Nucleus accumbens (tissue), 56 donors: Measurements from ENCODE around the gene NPM1.
A peak's percentile ranks its signal among the peaks of the same experiment; 100 is the strongest.
"Not testable (repeated sequence)": the region's sequence is repeated elsewhere in the genome, so short reads cannot be mapped to it uniquely, and the experiment has no call there.

Source experiments
- DNase-seq, 56 donors: peaks; one replicate each; lab custom pipeline; 2025; lab: John Stamatoyannopoulos, UW

The NPM1 gene

GRCh38 chr5:171384999-171385398, 2.6 kb upstream of the NPM1 start:
- DNase-seq = peak in 12 of 56 donors; percentile 0 to 52 (median 16)

GRCh38 chr5:171386006-171386671, 1.5 kb upstream of the NPM1 start:
- DNase-seq = no peak

GRCh38 chr5:171386861-171387344, 746 bp upstream of the NPM1 start:
- peak in 3 of 56 donors; percentile 12 to 46 (median 26) for DNase-seq

GRCh38 chr5:171387970-171388815, 544 bp downstream of the NPM1 start:
- DNase-seq = peak in 54 of 56 donors; percentile 31 to 84 (median 71)

GRCh38 chr5:171388816-171389168, 1.1 kb downstream of the NPM1 start:
- no peak for DNase-seq

- no peak for DNase-seq
Observed at GRCh38 chr5:171390883-171391677, 3.4 kb downstream of the NPM1 start.

- no peak for DNase-seq
Observed at GRCh38 chr5:171391996-171392577, 4.4 kb downstream of the NPM1 start.

GRCh38 chr5:171392585-171393159, 5.0 kb downstream of the NPM1 start:
- no peak for DNase-seq

GRCh38 chr5:171395042-171395441, 7.4 kb downstream of the NPM1 start:
- DNase-seq = no peak

GRCh38 chr5:171396583-171396982, 8.9 kb downstream of the NPM1 start:
- DNase-seq = not testable (repeated sequence)

- DNase-seq = no peak
Observed at GRCh38 chr5:171397190-171397589, 9.5 kb downstream of the NPM1 start.

GRCh38 chr5:171397599-171397998, 9.9 kb downstream of the NPM1 start:
- no peak for DNase-seq

- not testable (repeated sequence) for DNase-seq
Observed at GRCh38 chr5:171398660-171399059, 11.0 kb downstream of the NPM1 start.

- DNase-seq = no peak
Observed at GRCh38 chr5:171400169-171400568, 12.5 kb downstream of the NPM1 start.

GRCh38 chr5:171401167-171401947, 13.7 kb downstream of the NPM1 start:
- DNase-seq = no peak

GRCh38 chr5:171402751-171403150, 15.1 kb downstream of the NPM1 start:
- not testable (repeated sequence) for DNase-seq

- DNase-seq = no peak
Observed at GRCh38 chr5:171405615-171406014, 18.0 kb downstream of the NPM1 start.

- DNase-seq = no peak
Observed at GRCh38 chr5:171407234-171407633, 19.6 kb downstream of the NPM1 start.
